CD4-positive, alpha-beta T cell treated with Interleukin-15 for 4 hours (primary cell): ENCODE data around the gene UBE2O.

ENCODE experiments used
- DNase-seq: peaks from one replicate; pipeline ENCODE4 v3.0.0-alpha.2; 2020; ENCODE audit warnings: low spot score

Gene UBE2O

GRCh38 chr17:76439314-76439928 lies 13.5 kb downstream of the UBE2O start:
- no peak for DNase-seq

GRCh38 chr17:76438906-76439305 lies 14.0 kb downstream of the UBE2O start:
- no peak for DNase-seq

DNA sequence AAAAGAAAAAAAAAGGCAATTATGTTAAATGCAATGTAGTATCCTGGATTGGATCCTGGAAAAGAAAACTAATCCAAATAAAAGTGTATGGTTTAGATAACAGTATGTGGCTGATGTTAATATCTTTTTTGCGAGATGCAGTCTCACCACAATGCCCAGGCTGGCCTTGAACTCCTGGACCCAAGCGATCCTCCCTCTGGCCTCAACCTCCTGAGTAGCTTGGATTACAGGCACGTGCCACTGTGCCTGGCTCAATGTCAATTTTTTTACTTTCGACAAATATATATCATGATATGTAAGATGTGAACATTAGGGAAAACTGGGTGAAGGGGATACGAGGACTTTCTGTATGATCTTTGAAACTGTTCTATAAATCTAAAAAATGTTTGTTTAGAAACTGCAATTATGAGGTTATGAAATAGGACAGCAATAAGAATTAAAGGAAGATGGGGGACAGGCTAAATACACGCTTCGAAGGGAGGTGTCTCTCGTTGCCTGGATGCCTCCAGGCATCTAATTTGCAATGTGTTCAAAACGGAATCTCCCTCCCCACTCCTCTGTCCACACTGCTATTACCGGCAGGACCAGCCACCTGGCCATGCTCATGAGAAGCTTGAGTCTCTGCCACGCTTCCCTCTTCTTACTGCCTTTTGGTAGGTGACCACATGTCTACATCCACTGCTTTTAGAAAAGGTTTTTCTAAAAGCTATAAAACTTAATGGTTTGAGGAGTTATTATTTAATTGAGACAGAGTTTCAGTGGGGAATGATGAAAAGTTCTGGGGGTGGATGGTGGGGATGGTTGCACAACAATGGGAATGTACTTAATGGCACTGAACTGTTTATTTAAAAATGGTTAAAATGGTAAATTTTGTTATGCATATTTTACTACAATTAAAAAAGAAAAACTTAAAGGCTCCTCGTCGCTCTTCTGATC lies 15.2 kb downstream of the UBE2O start:
- no peak for DNase-seq

DNA sequence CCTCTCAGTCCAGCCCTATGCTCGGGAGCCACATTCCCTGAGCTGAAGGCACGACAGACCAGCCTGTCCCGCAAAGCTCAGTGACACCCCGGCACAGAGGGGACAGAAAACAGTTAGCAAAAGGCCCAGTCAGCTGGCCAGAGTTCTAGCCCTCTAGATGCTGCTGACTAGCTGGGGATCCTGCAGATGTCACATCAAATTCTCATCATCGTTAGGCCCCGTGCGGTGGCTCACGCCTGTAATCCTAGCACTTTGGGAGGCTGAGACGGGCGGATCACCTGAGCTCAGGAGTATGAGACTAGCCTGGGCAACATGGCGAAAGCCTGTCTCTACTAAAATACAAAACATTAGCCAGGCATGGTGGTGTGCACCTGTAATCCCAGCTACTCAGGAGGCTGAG lies 17.2 kb downstream of the UBE2O start:
- no peak for DNase-seq

DNA sequence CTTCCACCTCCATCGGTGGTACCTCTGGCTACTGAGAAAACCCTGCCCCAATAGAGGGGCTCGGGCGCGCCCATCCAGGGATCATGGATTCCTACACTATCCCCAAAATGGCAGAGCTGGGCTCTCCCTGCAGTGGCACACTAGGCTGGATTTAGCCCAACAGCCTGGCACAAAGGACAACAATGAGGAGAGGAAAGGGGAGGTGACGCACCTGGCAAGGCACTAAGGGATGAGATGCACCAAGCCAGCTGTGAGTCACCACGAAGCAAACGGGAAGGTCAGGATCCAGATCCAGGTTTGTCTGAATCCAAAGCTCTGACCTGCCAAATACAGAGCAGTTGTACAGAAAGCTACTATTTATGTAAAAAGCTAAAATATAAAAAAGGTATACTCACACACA lies 18.1 kb downstream of the UBE2O start:
- DNase-seq, result no peak

DNA sequence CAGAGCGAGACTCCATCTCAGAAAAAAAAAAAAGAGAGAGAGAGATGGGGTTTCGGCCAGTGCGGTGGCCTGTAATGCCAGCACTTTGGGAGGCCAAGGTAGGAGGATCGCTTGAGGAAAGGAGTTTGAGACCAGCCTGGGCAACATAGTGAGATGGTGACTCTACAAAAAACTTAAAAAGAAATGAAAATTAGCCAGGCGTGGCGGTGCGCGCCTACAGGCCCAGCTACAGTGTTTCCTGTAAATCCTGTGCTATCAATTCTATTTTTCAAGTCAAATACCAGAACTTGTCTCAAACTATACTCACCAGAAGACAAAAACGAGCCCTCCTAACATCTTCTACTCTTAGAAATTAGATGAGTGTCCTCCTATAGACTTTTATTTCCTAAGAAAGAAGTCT lies 19.3 kb downstream of the UBE2O start:
- no peak for DNase-seq

DNA sequence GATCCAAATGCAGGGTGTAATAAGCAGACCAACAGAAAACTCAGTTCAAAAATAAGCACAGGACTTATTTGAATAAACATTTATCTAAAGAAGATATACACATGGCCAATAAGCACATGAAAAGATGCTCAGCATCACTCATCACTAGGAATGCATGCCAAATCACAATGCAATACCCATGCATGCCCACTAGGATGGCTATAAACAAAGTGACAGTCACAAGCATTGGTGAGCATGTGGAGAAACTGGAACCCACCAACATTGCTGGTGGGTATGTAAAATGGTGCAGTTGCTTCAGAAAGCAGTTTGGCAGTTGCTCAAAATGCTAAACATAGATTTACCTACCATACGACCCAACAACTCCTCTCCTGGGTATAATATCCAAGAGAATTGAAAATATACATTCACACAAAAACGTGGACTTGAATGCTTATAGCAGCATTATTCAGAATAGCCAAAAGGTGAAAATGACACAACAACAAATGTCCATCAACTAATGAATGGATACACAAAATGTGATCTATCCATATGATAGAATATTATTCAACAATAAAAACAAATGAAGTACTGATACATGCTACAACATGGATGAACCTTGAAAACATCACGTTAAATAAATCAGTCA lies 20.1 kb downstream of the UBE2O start:
- DNase-seq, result no peak

DNA sequence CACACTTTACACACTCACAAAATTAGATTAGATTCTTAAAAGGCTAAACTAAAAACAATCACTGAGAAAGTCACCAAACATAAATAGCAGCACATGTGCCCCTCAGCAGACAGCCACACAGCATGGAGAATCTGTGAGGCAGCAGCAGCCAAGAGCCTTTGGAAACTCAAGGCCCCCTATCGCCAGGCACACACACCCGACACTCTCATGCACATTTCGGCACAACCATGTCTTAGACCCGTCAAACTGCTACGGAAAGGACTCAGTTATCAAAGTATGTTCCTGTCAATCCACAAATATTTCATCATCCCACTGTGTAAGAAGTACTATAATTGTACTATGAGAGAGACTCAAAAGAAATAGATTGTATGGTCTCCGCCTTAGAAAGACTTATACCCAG lies 20.9 kb downstream of the UBE2O start:
- no peak for DNase-seq

- DNase-seq, result no peak
Measured at GRCh38 chr17:76431509-76431908, 21.4 kb downstream of the UBE2O start.

DNA sequence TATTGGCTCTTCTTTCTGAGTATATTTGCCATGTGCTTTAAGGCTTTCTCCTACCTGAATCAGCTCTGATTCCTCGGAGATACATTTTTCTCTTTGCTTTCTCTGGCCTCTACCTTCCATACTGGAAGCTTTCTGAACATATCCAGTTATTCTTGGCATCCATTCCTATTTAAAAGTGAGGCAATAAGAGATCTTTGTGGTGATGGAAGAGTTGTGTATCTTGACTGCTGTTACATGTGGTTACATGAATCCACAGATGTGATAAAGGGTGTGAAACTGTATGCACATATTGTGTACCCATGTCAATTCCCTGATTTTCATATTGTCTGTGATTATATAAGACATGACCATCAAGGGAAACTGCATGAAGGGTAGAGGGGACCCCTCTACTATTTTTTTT lies 24.4 kb downstream of the UBE2O start:
- DNase-seq, result no peak

- no peak for DNase-seq
Measured at GRCh38 chr17:76427501-76428231, 25.3 kb downstream of the UBE2O start.

GRCh38 chr17:76426853-76427252 lies 26.1 kb downstream of the UBE2O start:
- no peak for DNase-seq

DNA sequence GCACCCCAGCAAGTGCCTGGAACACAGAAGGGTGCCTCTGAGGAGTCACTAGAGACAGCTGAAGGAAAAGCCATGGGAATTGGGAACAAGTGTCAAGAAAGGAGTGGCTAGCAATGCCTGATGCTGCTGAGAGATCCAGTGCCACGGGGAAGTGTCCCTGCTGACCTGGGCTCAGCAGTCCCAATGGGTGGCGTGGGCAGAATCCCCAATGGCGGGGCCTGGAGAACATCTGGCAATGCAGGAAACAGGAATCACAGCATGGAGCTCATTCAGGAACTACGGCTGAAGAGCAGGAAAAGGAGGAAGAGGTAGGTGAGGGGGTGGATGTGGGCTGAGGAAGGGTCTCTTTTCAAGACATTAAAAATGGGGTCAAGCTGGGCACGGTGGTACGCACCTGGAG lies 30.1 kb downstream of the UBE2O start:
- no peak for DNase-seq

GRCh38 chr17:76422406-76422805 lies 30.5 kb downstream of the UBE2O start:
- DNase-seq, result no peak

GRCh38 chr17:76421044-76421407 lies 31.9 kb downstream of the UBE2O start:
- DNase-seq, result no peak

DNA sequence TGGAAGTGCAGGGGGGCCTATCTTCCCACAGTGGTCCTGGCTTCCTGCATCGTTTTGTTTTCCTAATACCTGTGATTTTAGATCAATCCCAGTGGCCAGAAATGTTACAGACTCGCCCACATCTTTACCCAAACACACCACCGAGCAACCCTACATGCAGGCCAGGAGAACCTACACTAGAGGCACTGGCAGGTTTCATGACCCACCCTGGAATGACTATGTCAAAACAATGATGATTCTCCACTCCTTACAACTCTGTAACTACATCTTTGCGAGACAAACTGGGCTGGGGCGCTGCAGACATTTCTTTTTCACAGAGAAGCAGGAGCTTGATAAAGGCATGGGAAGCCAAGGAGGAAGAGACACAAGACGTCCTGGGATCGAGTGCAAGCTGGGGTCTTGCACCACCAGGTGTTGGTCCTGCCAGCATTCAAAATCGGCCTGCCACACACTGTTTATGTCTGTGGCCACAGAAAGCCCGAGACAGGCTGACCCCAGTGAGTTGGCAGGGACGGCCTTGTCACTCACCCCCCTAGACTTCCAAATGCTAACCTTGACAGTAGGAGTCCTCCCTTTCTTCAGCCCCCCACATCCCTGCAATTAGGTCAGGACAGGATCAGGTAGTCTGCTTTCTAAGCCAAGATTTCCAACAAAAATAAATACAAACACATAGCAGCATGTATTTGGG lies 32.5 kb downstream of the UBE2O start:
- no peak for DNase-seq

- no peak for DNase-seq
Measured at GRCh38 chr17:76419576-76420260, 33.2 kb downstream of the UBE2O start.

GRCh38 chr17:76417499-76418143 lies 35.3 kb downstream of the UBE2O start:
- DNase-seq, result no peak

DNA sequence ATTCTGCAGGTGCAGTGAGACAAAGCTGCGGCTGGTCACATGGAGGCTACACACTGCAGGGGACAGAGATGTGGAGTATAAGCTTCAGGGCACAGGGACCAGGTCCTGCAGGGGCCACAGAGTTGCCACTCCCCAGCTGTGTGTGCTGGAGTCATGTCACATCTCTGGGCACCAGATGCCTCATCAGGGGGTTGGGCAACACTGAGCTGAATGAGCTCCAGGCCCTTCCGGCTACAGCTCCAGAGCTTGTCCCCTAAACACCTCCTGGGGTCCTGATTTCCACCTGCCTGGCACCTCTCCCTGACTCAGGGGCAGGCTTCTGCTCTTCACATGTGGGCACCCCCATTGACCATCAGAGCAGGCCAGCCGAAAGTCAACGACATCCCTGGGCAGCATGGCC lies 36.1 kb downstream of the UBE2O start:
- no peak for DNase-seq

DNA sequence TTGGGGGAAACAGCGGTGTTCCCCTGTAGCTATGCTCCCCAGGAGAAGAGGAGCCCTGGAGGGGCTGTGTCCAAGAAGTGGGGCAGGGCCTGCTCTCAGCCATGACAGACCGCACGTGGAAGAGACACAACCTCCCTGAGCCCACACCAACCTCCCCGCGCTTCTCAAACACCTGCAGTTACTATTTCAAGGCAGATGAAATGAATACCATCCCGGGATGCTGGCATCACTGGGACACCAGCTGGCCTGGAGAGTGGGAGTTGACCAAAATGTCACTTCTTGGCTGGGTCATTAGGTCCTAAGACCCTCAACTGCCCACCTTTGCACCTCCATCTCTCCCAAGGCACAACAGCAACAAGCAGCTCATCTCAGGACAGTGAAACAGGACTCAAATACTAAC lies 36.5 kb downstream of the UBE2O start:
- DNase-seq, result no peak

GRCh38 chr17:76415786-76416185 lies 37.2 kb downstream of the UBE2O start:
- DNase-seq, result no peak
